ENCODE data around the gene MYH14.

DNA sequence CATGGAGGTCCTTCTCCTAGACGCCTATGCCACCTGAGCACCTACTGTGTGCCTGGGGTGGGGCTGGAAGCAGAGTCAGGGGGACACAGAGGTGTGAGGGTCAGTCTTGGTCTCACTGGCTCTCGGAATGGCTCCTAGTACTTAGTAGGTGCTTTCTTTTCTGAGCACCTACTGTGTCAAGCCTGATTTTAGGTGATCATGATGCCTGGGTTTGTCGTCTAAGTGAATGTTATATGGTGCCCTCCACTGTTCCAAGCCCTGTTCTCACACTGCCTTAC is 20.0 kb downstream of the MYH14 start:
- TF ChIP-seq GATA2 (IDR thresholded peaks at IDR 0.05; ENCODE audit: low read depth, low read length) (no peak), GATA3 (IDR thresholded peaks at IDR 0.05; ENCODE audit: low read depth, low read length) (no peak)

Data from SH-SY5Y (cell line).